HL-60 (cell line): ENCODE data around the gene SERPINB1.

Source experiments
- GABPA ChIP-seq: IDR thresholded peaks from 2 replicates; pipeline ENCODE4 v1.6.1; 2012; ENCODE audit warnings: low read depth
- POLR2AphosphoS5 ChIP-seq: IDR thresholded peaks from 2 replicates; pipeline ENCODE4 v1.6.1; 2012; ENCODE audit warnings: low read depth
- TF ChIP-seq, protein P1 (sequence below): IDR thresholded peaks from one replicate; pipeline ENCODE4 v1.5.1; 2011; ENCODE audit warnings: low read length, control low read depth, inconsistent platforms; ENCODE audit not compliant: insufficient read depth
- TF ChIP-seq, protein P2 (sequence below): IDR thresholded peaks from 2 replicates; pipeline ENCODE4 v1.6.1; 2012; ENCODE audit warnings: low read depth; ENCODE audit not compliant: insufficient replicate concordance

GRCh38 chr6:2826131-2826530 lies 15.5 kb downstream of the SERPINB1 start:
- TF ChIP-seq, protein P1, sequence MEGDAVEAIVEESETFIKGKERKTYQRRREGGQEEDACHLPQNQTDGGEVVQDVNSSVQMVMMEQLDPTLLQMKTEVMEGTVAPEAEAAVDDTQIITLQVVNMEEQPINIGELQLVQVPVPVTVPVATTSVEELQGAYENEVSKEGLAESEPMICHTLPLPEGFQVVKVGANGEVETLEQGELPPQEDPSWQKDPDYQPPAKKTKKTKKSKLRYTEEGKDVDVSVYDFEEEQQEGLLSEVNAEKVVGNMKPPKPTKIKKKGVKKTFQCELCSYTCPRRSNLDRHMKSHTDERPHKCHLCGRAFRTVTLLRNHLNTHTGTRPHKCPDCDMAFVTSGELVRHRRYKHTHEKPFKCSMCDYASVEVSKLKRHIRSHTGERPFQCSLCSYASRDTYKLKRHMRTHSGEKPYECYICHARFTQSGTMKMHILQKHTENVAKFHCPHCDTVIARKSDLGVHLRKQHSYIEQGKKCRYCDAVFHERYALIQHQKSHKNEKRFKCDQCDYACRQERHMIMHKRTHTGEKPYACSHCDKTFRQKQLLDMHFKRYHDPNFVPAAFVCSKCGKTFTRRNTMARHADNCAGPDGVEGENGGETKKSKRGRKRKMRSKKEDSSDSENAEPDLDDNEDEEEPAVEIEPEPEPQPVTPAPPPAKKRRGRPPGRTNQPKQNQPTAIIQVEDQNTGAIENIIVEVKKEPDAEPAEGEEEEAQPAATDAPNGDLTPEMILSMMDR = no peak
- TF ChIP-seq GABPA = no peak
- TF ChIP-seq POLR2AphosphoS5 = no peak
- TF ChIP-seq, protein P2, sequence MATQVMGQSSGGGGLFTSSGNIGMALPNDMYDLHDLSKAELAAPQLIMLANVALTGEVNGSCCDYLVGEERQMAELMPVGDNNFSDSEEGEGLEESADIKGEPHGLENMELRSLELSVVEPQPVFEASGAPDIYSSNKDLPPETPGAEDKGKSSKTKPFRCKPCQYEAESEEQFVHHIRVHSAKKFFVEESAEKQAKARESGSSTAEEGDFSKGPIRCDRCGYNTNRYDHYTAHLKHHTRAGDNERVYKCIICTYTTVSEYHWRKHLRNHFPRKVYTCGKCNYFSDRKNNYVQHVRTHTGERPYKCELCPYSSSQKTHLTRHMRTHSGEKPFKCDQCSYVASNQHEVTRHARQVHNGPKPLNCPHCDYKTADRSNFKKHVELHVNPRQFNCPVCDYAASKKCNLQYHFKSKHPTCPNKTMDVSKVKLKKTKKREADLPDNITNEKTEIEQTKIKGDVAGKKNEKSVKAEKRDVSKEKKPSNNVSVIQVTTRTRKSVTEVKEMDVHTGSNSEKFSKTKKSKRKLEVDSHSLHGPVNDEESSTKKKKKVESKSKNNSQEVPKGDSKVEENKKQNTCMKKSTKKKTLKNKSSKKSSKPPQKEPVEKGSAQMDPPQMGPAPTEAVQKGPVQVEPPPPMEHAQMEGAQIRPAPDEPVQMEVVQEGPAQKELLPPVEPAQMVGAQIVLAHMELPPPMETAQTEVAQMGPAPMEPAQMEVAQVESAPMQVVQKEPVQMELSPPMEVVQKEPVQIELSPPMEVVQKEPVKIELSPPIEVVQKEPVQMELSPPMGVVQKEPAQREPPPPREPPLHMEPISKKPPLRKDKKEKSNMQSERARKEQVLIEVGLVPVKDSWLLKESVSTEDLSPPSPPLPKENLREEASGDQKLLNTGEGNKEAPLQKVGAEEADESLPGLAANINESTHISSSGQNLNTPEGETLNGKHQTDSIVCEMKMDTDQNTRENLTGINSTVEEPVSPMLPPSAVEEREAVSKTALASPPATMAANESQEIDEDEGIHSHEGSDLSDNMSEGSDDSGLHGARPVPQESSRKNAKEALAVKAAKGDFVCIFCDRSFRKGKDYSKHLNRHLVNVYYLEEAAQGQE = no peak
